Loucy (cell line): ENCODE measurements around the gene FBXL19.

Experiments used
- H2AFZ ChIP-seq: fragments of 200-600 bp; sonication (generic); 2 replicates; pipeline ENCODE4 v1.6.0; 2016; ENCODE audit warnings: antibody characterized with exemption, mild to moderate bottlenecking, low read length, moderate library complexity
- H3F3A ChIP-seq: fragments of 200-600 bp; 2 replicates; pipeline ENCODE4 v1.6.0; 2016; ENCODE audit warnings: antibody characterized with exemption, low read depth, mild to moderate bottlenecking
- H3K27me3 ChIP-seq: fragments of 200-600 bp; sonication (generic); 2 replicates; pipeline ENCODE4 v1.6.1; 2014; ENCODE audit warnings: low read length, mild to moderate bottlenecking; ENCODE audit not compliant: insufficient read depth, poor library complexity, severe bottlenecking
- H3K36me3 ChIP-seq: fragments of 200-600 bp; sonication (generic); 2 replicates; pipeline ENCODE4 v1.6.1; 2016; ENCODE audit warnings: low read length; ENCODE audit not compliant: insufficient read depth
- H3K4me1 ChIP-seq: fragments of 200-600 bp; sonication (generic); 2 replicates; pipeline ENCODE4 v1.5.1; 2014; ENCODE audit warnings: low read length, mild to moderate bottlenecking; ENCODE audit not compliant: insufficient read depth, poor library complexity, severe bottlenecking
- H3K4me2 ChIP-seq: fragments of 200-600 bp; sonication (generic); 2 replicates; pipeline ENCODE4 v1.6.0; 2014; ENCODE audit warnings: antibody characterized with exemption, low read length, low read depth, mild to moderate bottlenecking; ENCODE audit not compliant: poor library complexity, severe bottlenecking
- H3K4me3 ChIP-seq: fragments of 200-600 bp; sonication (generic); 2 replicates; pipeline ENCODE4 v1.5.1; 2014; ENCODE audit warnings: low read length, mild to moderate bottlenecking, mixed read lengths; ENCODE audit not compliant: poor library complexity, severe bottlenecking
- H3K79me2 ChIP-seq: fragments of 200-600 bp; sonication (generic); 2 replicates; pipeline ENCODE4 v1.6.1; 2014; ENCODE audit warnings: low read length; ENCODE audit not compliant: insufficient read depth
- H3K9ac ChIP-seq: fragments of 200-600 bp; sonication (generic); 2 replicates; pipeline ENCODE4 v1.6.0; 2014; ENCODE audit warnings: mild to moderate bottlenecking, low read depth, low read length, moderate library complexity; ENCODE audit not compliant: poor library complexity, severe bottlenecking
- H3K9me2 ChIP-seq: fragments of 200-600 bp; sonication (generic); replicated peaks from 2 replicates; pipeline ENCODE4 v1.6.1; 2016; ENCODE audit warnings: low read depth, low read length, mixed read lengths
- H3K9me3 ChIP-seq: fragments of 200-600 bp; sonication (generic); 2 replicates; pipeline ENCODE4 v1.6.1; 2014; ENCODE audit warnings: mild to moderate bottlenecking, antibody characterized with exemption, low read length, low read depth; ENCODE audit not compliant: insufficient read depth
- H4K20me1 ChIP-seq: fragments of 200-600 bp; sonication (generic); 2 replicates; pipeline ENCODE4 v1.6.0; 2014; ENCODE audit warnings: antibody characterized with exemption, low read length, mild to moderate bottlenecking; ENCODE audit not compliant: insufficient read depth, poor library complexity, severe bottlenecking
- CTCF ChIP-seq: fragments of 200-600 bp; sonication (generic); conservative IDR thresholded peaks from 2 replicates; pipeline ENCODE4 v1.5.1; 2014; ENCODE audit warnings: mild to moderate bottlenecking, antibody characterized with exemption, low read length
- EZH2phosphoT487 ChIP-seq: fragments of 200-600 bp; IDR thresholded peaks from 2 replicates; pipeline ENCODE4 v1.6.1; 2018; ENCODE audit warnings: antibody characterized with exemption, mild to moderate bottlenecking, moderate library complexity, borderline replicate concordance

FBXL19 gene

GRCh38 chr16:30926937-30927788 lies 3.8 kb downstream of the FBXL19 start:
- Histone ChIP-seq H3K36me3 (peaks cover 22% of the 10 kb centered on the region; the same call in 1 of the 2 replicates), H3F3A (no peaks in the 10 kb centered on the region), H3K4me2 (peak overlapping the region; percentile 100), H3K9me2 (no peaks in the 10 kb centered on the region), H3K4me3 (peak overlapping the region; percentile 22), H3K4me1 (peaks cover 29% of the 10 kb centered on the region), H3K27me3 (no peaks in the 10 kb centered on the region), H3K9me3 (no peaks in the 10 kb centered on the region), H3K79me2 (peaks cover 40% of the 10 kb centered on the region), H2AFZ (no peak overlapping the region), H3K9ac (peak overlapping the region; percentile 83), H4K20me1 (peaks cover 14% of the 10 kb centered on the region)
- TF ChIP-seq EZH2phosphoT487 (no peak), CTCF (no peak)

DNA sequence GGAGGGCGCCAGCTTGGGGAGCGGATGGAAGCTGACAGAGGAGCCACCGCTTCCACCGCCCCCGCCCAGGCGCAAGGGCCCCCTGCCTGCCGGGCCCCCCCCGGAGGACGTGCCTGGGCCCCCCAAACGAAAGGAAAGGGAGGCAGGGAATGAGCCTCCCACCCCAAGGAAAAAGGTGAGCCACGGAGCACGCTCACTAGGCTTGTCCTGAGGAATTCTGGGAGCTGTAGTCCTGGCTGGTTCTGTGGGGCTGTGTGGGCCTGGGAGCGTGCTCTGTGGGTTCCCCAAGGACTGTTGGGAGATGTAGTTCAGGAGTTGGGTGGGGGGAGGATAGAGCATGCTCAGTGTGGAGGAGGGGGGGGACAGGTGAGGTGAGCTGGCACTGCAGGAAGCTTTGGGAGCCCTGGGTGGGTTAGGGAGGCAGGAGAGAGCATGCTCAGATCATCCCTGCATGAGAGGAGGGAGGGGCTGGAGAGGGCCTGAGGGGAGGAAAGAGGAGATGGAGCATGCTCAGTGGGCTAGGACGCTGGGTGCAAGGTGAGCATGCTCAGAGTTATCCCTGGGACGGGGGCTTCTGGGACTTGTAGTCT lies 4.5 kb downstream of the FBXL19 start:
- H3K9ac ChIP-seq: no peak overlapping the region
- H2AFZ ChIP-seq: no peak overlapping the region

DNA sequence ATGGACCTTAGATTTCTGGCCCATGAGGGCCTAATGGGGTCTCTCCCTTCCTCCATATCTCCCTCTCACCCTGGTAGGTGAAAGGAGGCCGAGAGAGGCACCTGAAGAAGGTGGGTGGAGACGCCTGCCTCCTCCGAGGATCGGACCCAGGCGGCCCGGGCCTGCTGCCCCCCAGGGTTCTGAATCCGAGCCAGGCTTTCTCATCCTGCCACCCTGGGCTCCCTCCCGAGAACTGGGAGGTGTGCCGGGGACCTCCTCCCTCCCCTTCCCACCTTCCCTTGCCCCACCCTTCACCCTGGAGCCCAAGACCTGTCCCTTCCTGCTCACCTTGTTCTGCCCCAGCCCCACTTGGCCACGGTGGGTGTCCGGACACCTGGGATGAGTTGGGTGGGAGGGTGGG lies 5.0 kb downstream of the FBXL19 start:
- Histone ChIP-seq H3K9me2 (no peaks in the 10 kb centered on the region), H3K4me2 (no peak overlapping the region)

More for the DNA sequence above, 4.5 kb downstream of the FBXL19 start:
- peaks cover 14% of the 10 kb centered on the region for H4K20me1 ChIP-seq
- H3K4me1 ChIP-seq: peaks cover 29% of the 10 kb centered on the region
- H3K27me3 ChIP-seq: no peaks in the 10 kb centered on the region
- H3K9me3 ChIP-seq: no peaks in the 10 kb centered on the region
- H3K4me3 ChIP-seq: peak overlapping the region; percentile 22
- TF ChIP-seq EZH2phosphoT487 (no peak), CTCF (no peak)
- H3K36me3 ChIP-seq: peaks cover 26% of the 10 kb centered on the region; the same call in 1 of the 2 replicates
- no peaks in the 10 kb centered on the region for H3K9me2 ChIP-seq
- H3K79me2 ChIP-seq: peaks cover 40% of the 10 kb centered on the region
- peak overlapping the region; percentile 100 for H3K4me2 ChIP-seq
- H3F3A ChIP-seq: no peaks in the 10 kb centered on the region

More for the DNA sequence above, 5.0 kb downstream of the FBXL19 start:
- no peak overlapping the region for H3K9ac ChIP-seq
- no peak for TF ChIP-seq EZH2phosphoT487
- no peak for TF ChIP-seq CTCF
- peaks cover 26% of the 10 kb centered on the region; the same call in 1 of the 2 replicates for H3K36me3 ChIP-seq
- peaks cover 39% of the 10 kb centered on the region for H3K79me2 ChIP-seq
- H3K9me3 ChIP-seq: no peaks in the 10 kb centered on the region
- peaks cover 29% of the 10 kb centered on the region for H3K4me1 ChIP-seq
- no peak overlapping the region for H3K4me3 ChIP-seq
- peaks cover 14% of the 10 kb centered on the region for H4K20me1 ChIP-seq
- no peaks in the 10 kb centered on the region for H3K27me3 ChIP-seq
- H2AFZ ChIP-seq: no peak overlapping the region
- no peaks in the 10 kb centered on the region for H3F3A ChIP-seq
